ENCODE results near the gene PRKCQ.
"Not testable (repeated sequence)": the region's sequence is repeated elsewhere in the genome, so short reads cannot be mapped to it uniquely, and the experiment has no call there.

Gene PRKCQ

DNA sequence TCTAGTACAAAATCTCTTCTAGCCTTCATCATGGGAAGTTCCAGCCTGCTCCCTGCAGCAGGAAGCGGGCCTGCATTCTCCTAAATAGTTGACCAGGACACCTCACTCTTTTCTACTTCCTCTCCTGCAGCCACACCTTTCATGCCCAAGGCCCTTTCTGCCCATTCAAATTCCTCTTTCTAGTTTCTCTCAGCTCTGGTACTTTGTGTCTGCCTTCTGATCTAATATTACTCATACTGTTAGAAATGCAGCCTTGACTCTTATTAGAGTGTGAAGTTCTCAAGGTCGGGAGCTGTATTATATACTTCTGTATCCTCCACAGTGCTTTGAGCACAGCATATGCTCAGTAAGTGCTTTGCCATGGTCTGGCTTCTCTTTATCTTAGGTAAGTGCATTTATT lies 103.1 kb downstream of the PRKCQ start:
- Histone ChIP-seq H3K27ac (replicated peaks) (no peak overlapping the region), H3K27me3 (ENCODE audit: insufficient read depth, poor library complexity, severe bottlenecking) (no peaks in the 10 kb centered on the region), H3K4me3 (replicated peaks; ENCODE audit: insufficient read depth, low read length) (no peak overlapping the region)
- TF ChIP-seq SPI1 (IDR thresholded peaks at IDR 0.05; ENCODE audit: borderline replicate concordance, low read depth): peak; percentile 17; the same call in 1 of the 2 replicates
- TF ChIP-seq, protein P1, sequence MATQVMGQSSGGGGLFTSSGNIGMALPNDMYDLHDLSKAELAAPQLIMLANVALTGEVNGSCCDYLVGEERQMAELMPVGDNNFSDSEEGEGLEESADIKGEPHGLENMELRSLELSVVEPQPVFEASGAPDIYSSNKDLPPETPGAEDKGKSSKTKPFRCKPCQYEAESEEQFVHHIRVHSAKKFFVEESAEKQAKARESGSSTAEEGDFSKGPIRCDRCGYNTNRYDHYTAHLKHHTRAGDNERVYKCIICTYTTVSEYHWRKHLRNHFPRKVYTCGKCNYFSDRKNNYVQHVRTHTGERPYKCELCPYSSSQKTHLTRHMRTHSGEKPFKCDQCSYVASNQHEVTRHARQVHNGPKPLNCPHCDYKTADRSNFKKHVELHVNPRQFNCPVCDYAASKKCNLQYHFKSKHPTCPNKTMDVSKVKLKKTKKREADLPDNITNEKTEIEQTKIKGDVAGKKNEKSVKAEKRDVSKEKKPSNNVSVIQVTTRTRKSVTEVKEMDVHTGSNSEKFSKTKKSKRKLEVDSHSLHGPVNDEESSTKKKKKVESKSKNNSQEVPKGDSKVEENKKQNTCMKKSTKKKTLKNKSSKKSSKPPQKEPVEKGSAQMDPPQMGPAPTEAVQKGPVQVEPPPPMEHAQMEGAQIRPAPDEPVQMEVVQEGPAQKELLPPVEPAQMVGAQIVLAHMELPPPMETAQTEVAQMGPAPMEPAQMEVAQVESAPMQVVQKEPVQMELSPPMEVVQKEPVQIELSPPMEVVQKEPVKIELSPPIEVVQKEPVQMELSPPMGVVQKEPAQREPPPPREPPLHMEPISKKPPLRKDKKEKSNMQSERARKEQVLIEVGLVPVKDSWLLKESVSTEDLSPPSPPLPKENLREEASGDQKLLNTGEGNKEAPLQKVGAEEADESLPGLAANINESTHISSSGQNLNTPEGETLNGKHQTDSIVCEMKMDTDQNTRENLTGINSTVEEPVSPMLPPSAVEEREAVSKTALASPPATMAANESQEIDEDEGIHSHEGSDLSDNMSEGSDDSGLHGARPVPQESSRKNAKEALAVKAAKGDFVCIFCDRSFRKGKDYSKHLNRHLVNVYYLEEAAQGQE (IDR thresholded peaks at IDR 0.05; ENCODE audit: insufficient replicate concordance, low read depth): no peak
- DNase-seq (ENCODE audit: low read depth in 1 of 2, low spot score in 1 of 2): no peak

- DNase-seq (ENCODE audit: low read depth in 1 of 2, low spot score in 1 of 2): no peak
- H3K27me3 ChIP-seq (ENCODE audit: insufficient read depth, poor library complexity, severe bottlenecking): no peaks in the 10 kb centered on the region
- TF ChIP-seq POLR2AphosphoS5 (IDR thresholded peaks at IDR 0.05; ENCODE audit: low read depth): no peak
- H3K27ac ChIP-seq (replicated peaks): no peak overlapping the region; the same call in 1 of the 2 replicates
- no peak overlapping the region for H3K4me3 ChIP-seq (replicated peaks; ENCODE audit: insufficient read depth, low read length)
Observed at GRCh38 chr10:6474871-6475270, 105.2 kb downstream of the PRKCQ start.

DNA sequence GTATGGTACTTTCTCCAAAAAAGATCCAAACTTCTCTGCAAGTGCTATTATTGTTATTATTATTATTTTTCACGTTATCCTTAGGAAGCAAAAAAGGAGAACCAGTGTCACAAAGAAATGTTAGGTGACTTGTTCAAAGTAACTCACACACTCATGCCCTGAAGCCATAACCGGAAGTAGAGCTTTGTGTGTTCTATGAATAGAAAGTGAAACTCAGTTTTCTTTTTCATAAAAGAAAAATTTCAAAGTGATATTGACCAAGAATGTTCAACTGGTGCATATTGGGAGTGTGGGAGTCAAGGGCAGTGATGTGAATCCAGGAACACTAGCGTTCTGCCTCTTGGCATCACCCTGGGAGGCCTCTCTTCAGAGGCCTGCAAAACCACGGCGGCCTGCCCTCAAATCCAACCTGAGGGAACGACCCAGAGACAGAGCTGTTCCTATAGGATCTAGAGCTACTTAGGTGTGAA lies 106.1 kb downstream of the PRKCQ start:
- Histone ChIP-seq H3K27ac (replicated peaks) (peak overlapping the region; percentile 84), H3K4me3 (replicated peaks; ENCODE audit: insufficient read depth, low read length) (no peak overlapping the region), H3K27me3 (ENCODE audit: insufficient read depth, poor library complexity, severe bottlenecking) (no peaks in the 10 kb centered on the region)
- TF ChIP-seq SPI1 (IDR thresholded peaks at IDR 0.05; ENCODE audit: borderline replicate concordance, low read depth): no peak
- DNase-seq (ENCODE audit: low read depth in 1 of 2, low spot score in 1 of 2): peak in 1 of 2 experiments; percentile 29

DNA sequence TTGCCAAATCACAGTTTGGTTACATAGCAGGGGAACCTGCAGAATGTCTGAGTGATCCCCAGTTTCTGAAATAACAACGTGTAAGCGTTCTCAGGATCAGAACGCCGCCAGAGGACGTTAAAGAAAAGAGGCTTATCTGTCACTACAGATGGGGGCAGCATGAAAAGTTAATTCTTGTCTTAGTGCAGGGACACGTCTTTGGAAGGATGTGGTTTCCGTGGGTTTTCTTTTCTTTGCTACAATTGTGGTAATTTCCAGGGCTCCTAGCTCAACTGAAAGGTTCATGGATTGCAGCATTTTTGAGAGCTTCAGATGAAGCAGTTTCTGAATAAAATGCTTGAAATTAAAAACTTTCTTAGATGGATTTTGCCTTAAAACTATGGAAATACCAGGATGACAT lies 106.6 kb downstream of the PRKCQ start:
- H3K27ac ChIP-seq (replicated peaks): peak overlapping the region; percentile 84
- H3K27me3 ChIP-seq (ENCODE audit: insufficient read depth, poor library complexity, severe bottlenecking): no peaks in the 10 kb centered on the region
- peak in 1 of 2 experiments; percentile 53 for DNase-seq (ENCODE audit: low read depth in 1 of 2, low spot score in 1 of 2)
- H3K4me3 ChIP-seq (replicated peaks; ENCODE audit: insufficient read depth, low read length): no peak overlapping the region
- no peak for TF ChIP-seq POLR2AphosphoS5 (IDR thresholded peaks at IDR 0.05; ENCODE audit: low read depth)

- peak overlapping the region; percentile 84 for H3K27ac ChIP-seq (replicated peaks)
- not testable (repeated sequence) for H3K27me3 ChIP-seq (ENCODE audit: insufficient read depth, poor library complexity, severe bottlenecking); DNase-seq (ENCODE audit: low read depth in 1 of 2, low spot score in 1 of 2); H3K4me3 ChIP-seq (replicated peaks; ENCODE audit: insufficient read depth, low read length)
Observed at GRCh38 chr10:6472710-6473005, 107.4 kb downstream of the PRKCQ start.

DNA sequence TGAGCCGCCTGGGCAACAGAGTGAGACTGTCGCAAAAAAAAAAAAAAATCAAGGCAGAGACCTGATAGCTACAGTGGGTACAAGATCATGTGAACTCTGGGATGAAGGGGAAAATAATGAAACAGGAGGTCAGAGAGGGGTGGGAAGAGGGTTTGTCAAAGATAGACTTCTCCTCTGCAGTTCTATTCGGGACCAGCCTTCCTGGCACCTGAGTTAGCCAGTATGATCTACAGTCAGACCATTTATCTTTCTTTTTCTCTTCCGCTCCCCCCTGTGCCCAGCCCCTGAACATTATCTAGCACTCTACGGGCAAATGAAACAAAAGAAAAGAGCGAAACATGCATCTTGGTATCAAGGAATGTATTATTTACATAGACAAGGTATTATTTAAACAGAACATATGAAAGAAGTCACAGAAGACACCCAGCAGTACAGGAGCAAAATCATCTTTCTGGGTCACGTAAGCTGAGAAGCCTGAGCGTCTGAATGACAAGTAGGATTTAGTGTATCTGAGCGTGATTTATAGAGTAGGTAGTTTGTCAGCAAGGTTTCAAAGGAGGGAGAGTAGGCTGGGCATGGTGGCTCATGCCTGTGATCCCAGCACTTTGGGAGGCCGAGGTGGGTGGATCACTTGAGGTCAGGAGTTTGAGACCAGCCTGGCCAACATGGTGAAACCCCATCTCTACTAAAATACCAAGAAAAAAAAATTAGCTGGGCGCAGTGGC lies 109.0 kb downstream of the PRKCQ start:
- DNase-seq (ENCODE audit: low read depth in 1 of 2, low spot score in 1 of 2): no peak
- no peak overlapping the region for H3K4me3 ChIP-seq (replicated peaks; ENCODE audit: insufficient read depth, low read length)
- no peaks in the 10 kb centered on the region for H3K27me3 ChIP-seq (ENCODE audit: insufficient read depth, poor library complexity, severe bottlenecking)
- no peak overlapping the region for H3K27ac ChIP-seq (replicated peaks)
- TF ChIP-seq SPI1 (IDR thresholded peaks at IDR 0.05; ENCODE audit: borderline replicate concordance, low read depth): no peak
- TF ChIP-seq, protein P1 (IDR thresholded peaks at IDR 0.05; ENCODE audit: insufficient replicate concordance, low read depth): no peak
- no peak for TF ChIP-seq CTCF (IDR thresholded peaks at IDR 0.05; ENCODE audit: insufficient read depth, low read length)
- TF ChIP-seq GABPA (IDR thresholded peaks at IDR 0.05; ENCODE audit: low read depth): no peak
- no peak for TF ChIP-seq POLR2AphosphoS5 (IDR thresholded peaks at IDR 0.05; ENCODE audit: low read depth)

All from HL-60 (cell line).